ENCODE data around the gene IGF1R.

Gene IGF1R

GRCh38 chr15:98703126-98703685 is 54.9 kb downstream of the IGF1R start:
- in situ Hi-C loops (cut with MboI; ENCODE audit: low sequenced_read_pairs), result no loop called here

GRCh38 chr15:98705070-98705469 is 56.7 kb downstream of the IGF1R start:
- in situ Hi-C loops (cut with MboI; ENCODE audit: low sequenced_read_pairs), result no loop called here

GRCh38 chr15:98706387-98706786 is 58.0 kb downstream of the IGF1R start:
- in situ Hi-C loops (cut with MboI; ENCODE audit: low sequenced_read_pairs), result no loop called here

GRCh38 chr15:98706986-98707385 is 58.6 kb downstream of the IGF1R start:
- in situ Hi-C loops (cut with MboI; ENCODE audit: low sequenced_read_pairs), result no loop called here

GRCh38 chr15:98708037-98708590 is 59.8 kb downstream of the IGF1R start:
- in situ Hi-C loops (cut with MboI; ENCODE audit: low sequenced_read_pairs), result no loop called here

GRCh38 chr15:98711810-98712209 is 63.5 kb downstream of the IGF1R start:
- in situ Hi-C loops (cut with MboI; ENCODE audit: low sequenced_read_pairs), result no loop called here

- in situ Hi-C loops (cut with MboI; ENCODE audit: low sequenced_read_pairs), result no loop called here
Measured at GRCh38 chr15:98712845-98713584, 64.7 kb downstream of the IGF1R start.

- in situ Hi-C loops (cut with MboI; ENCODE audit: low sequenced_read_pairs), result no loop called here
Measured at GRCh38 chr15:98713585-98714001, 65.3 kb downstream of the IGF1R start.

GRCh38 chr15:98714922-98715321 is 66.6 kb downstream of the IGF1R start:
- in situ Hi-C loops (cut with MboI; ENCODE audit: low sequenced_read_pairs), result no loop called here

GRCh38 chr15:98715401-98715800 is 67.1 kb downstream of the IGF1R start:
- in situ Hi-C loops (cut with MboI; ENCODE audit: low sequenced_read_pairs), result no loop called here

- in situ Hi-C loops (cut with MboI; ENCODE audit: low sequenced_read_pairs), result no loop called here
Measured at GRCh38 chr15:98715890-98716443, 67.6 kb downstream of the IGF1R start.

GRCh38 chr15:98717371-98717770 is 69.0 kb downstream of the IGF1R start:
- in situ Hi-C loops (cut with MboI; ENCODE audit: low sequenced_read_pairs), result no loop called here

GRCh38 chr15:98717942-98718341 is 69.6 kb downstream of the IGF1R start:
- in situ Hi-C loops (cut with MboI; ENCODE audit: low sequenced_read_pairs), result no loop called here

- in situ Hi-C loops (cut with MboI; ENCODE audit: low sequenced_read_pairs), result no loop called here
Measured at GRCh38 chr15:98718426-98719136, 70.2 kb downstream of the IGF1R start.

- in situ Hi-C loops (cut with MboI; ENCODE audit: low sequenced_read_pairs), result no loop called here
Measured at GRCh38 chr15:98719137-98719740, 70.9 kb downstream of the IGF1R start.

GRCh38 chr15:98720031-98720430 is 71.7 kb downstream of the IGF1R start:
- in situ Hi-C loops (cut with MboI; ENCODE audit: low sequenced_read_pairs), result no loop called here

GRCh38 chr15:98720577-98721565 is 72.5 kb downstream of the IGF1R start:
- in situ Hi-C loops (cut with MboI; ENCODE audit: low sequenced_read_pairs), result no loop called here

GRCh38 chr15:98722209-98722608 is 73.9 kb downstream of the IGF1R start:
- in situ Hi-C loops (cut with MboI; ENCODE audit: low sequenced_read_pairs), result no loop called here

GRCh38 chr15:98722645-98723044 is 74.3 kb downstream of the IGF1R start:
- in situ Hi-C loops (cut with MboI; ENCODE audit: low sequenced_read_pairs), result no loop called here

- in situ Hi-C loops (cut with MboI; ENCODE audit: low sequenced_read_pairs), result no loop called here
Measured at GRCh38 chr15:98723195-98723594, 74.9 kb downstream of the IGF1R start.

Data from HL-60/S4 treated with phorbol 12-myristate 13-acetate at 8.2 ng/mL for 4 days and 3 days (cell line).